Mucosa of descending colon (tissue), 3 donors: ENCODE data around the gene ADGRV1. TPM values are rescaled to one million over a fixed set of nuclear protein-coding genes. Genes with fewer than 3 reads are reported as not detected.
"Not testable (repeated sequence)": the region's sequence is repeated elsewhere in the genome, so short reads cannot be mapped to it uniquely, and the experiment has no call there.

ENCODE experiments used
- ATAC-seq: fragments of 200-7000 bp; cut with Tn5 transposase; one replicate; pipeline ENCODE4 v1.9.1; 2020; ENCODE audit warnings: mild to moderate bottlenecking, moderate library complexity
- DNase-seq, 3 donors: peaks; one replicate each; pipeline ENCODE4 v3.0.0-alpha.2; 2020
- H3K36me3 ChIP-seq: fragments of 200-600 bp; one replicate; pipeline ENCODE4 v1.8.0; 2021; ENCODE audit warnings: low read depth, mild to moderate bottlenecking
- H3K4me1 ChIP-seq: fragments of 200-600 bp; one replicate; pipeline ENCODE4 v1.8.0; 2021; ENCODE audit warnings: low read depth, mild to moderate bottlenecking
- H3K4me3 ChIP-seq: fragments of 200-600 bp; one replicate; pipeline ENCODE4 v1.8.0; 2021; ENCODE audit warnings: mild to moderate bottlenecking
- H3K9me3 ChIP-seq: fragments of 200-600 bp; one replicate; pipeline ENCODE4 v1.8.0; 2021; ENCODE audit warnings: mild to moderate bottlenecking
- CTCF ChIP-seq: fragments of 200-600 bp; IDR thresholded peaks from one replicate; pipeline ENCODE4 v1.8.0; 2022; ENCODE audit warnings: antibody characterized with exemption, mild to moderate bottlenecking
- intact Hi-C, 2 donors: fragments of 100-400 bp; cut with DNase I in 1 of 2; cut with micrococcal nuclease in 1 of 2; formaldehyde crosslinking; loops; one replicate each; pipeline versions ENCODE4 v1.11.0 to v1.11.1; 2022; cut with DNase I, micrococcal nuclease
- total RNA-seq, 3 donors: library from RNA; stranded (reverse); fragmentation: NEBNext Ultra II Directional in 2 of 3; extraction: Animal tissue kit (Norgen Biotek cat#: 25700) in 2 of 3; gene quantifications; one replicate each; pipeline versions ENCODE4 v1.2.1 to v1.2.4, GENCODE V29; 2021 to 2023
- donor health status: DM: no; HTN: no; CAD: no; lungs with moderate emphysema.
- donor health status: DM: no; HTN: no; CAD: no.
- donor health status: DM: no; HTN: yes; CAD: no.

The ADGRV1 gene
- total RNA-seq, 3 donors from 2014 or later, result 4.5 to 8.6 (median 6.1) TPM

- ATAC-seq (no peak), DNase-seq (no peak)
- intact Hi-C loops, result no loop called here
- no peaks in the 10 kb centered on the region for H3K36me3 ChIP-seq
- no peak overlapping the region for H3K4me3 ChIP-seq
- no peak for TF ChIP-seq CTCF
- H3K9me3 ChIP-seq, result no peaks in the 10 kb centered on the region
- no peaks in the 10 kb centered on the region for H3K4me1 ChIP-seq
Observed at GRCh38 chr5:91053741-91054025, 495.1 kb downstream of the ADGRV1 start.

GRCh38 chr5:91058155-91058554 lies 499.6 kb downstream of the ADGRV1 start:
- H3K4me3 ChIP-seq, result no peak overlapping the region
- peak; percentile 4 for ATAC-seq
- no peak for TF ChIP-seq CTCF
- H3K9me3 ChIP-seq, result no peaks in the 10 kb centered on the region
- no peak for DNase-seq
- intact Hi-C loops, result no loop called here
- no peaks in the 10 kb centered on the region for H3K36me3 ChIP-seq
- peaks cover 4% of the 10 kb centered on the region for H3K4me1 ChIP-seq

GRCh38 chr5:91058575-91058974 lies 500.0 kb downstream of the ADGRV1 start:
- intact Hi-C loops, result no loop called here
- DNase-seq (peak in 2 of 3 donors; percentile 33 to 40), ATAC-seq (peak; percentile 98)
- Histone ChIP-seq H3K36me3 (no peaks in the 10 kb centered on the region), H3K9me3 (no peaks in the 10 kb centered on the region), H3K4me3 (no peak overlapping the region), H3K4me1 (peaks cover 4% of the 10 kb centered on the region)
- no peak for TF ChIP-seq CTCF

GRCh38 chr5:91059409-91059808 lies 500.8 kb downstream of the ADGRV1 start:
- Histone ChIP-seq H3K9me3 (no peaks in the 10 kb centered on the region), H3K4me1 (peaks cover 4% of the 10 kb centered on the region), H3K36me3 (no peaks in the 10 kb centered on the region), H3K4me3 (no peak overlapping the region)
- DNase-seq (no peak), ATAC-seq (no peak)
- TF ChIP-seq CTCF, result no peak
- intact Hi-C loops, result no loop called here

- no peak for TF ChIP-seq CTCF
Observed at GRCh38 chr5:91061094-91061493, 502.5 kb downstream of the ADGRV1 start.

GRCh38 chr5:91061946-91062562 lies 503.5 kb downstream of the ADGRV1 start:
- intact Hi-C loops, result no loop called here
- peaks cover 4% of the 10 kb centered on the region for H3K4me1 ChIP-seq
- DNase-seq (no peak), ATAC-seq (no peak)
- H3K36me3 ChIP-seq, result no peaks in the 10 kb centered on the region
- TF ChIP-seq CTCF, result no peak
- no peaks in the 10 kb centered on the region for H3K9me3 ChIP-seq
- no peak overlapping the region for H3K4me3 ChIP-seq

More at GRCh38 chr5:91061094-91061493, 502.5 kb downstream of the ADGRV1 start:
- DNase-seq, result no peak
- no peak overlapping the region for H3K4me3 ChIP-seq
- no peaks in the 10 kb centered on the region for H3K36me3 ChIP-seq
- ATAC-seq, result no peak
- peaks cover 4% of the 10 kb centered on the region for H3K4me1 ChIP-seq
- no peaks in the 10 kb centered on the region for H3K9me3 ChIP-seq
- intact Hi-C loops, result no loop called here

- DNase-seq, ATAC-seq: not testable (repeated sequence)
Observed at GRCh38 chr5:91063098-91063690, 504.6 kb downstream of the ADGRV1 start.

More at GRCh38 chr5:91063098-91063690, 504.6 kb downstream of the ADGRV1 start:
- H3K9me3 ChIP-seq, H3K36me3 ChIP-seq, H3K4me3 ChIP-seq, H3K4me1 ChIP-seq, intact Hi-C loops: not testable (repeated sequence)
